Activated CD8-positive, alpha-beta memory T cell treated with anti-CD3 and anti-CD28 coated beads, Interleukin-2, amount 50 U/mL, for 48 hours (primary cell): ENCODE data around the gene TEX12.
A peak's percentile ranks its signal among the peaks of the same experiment; 100 is the strongest.
"Not testable (repeated sequence)": the region's sequence is repeated elsewhere in the genome, so short reads cannot be mapped to it uniquely, and the experiment has no call there.

Experiments used
- DNase-seq: peaks from one replicate; pipeline ENCODE4 v3.0.0-alpha.2; 2020

Gene TEX12

DNA sequence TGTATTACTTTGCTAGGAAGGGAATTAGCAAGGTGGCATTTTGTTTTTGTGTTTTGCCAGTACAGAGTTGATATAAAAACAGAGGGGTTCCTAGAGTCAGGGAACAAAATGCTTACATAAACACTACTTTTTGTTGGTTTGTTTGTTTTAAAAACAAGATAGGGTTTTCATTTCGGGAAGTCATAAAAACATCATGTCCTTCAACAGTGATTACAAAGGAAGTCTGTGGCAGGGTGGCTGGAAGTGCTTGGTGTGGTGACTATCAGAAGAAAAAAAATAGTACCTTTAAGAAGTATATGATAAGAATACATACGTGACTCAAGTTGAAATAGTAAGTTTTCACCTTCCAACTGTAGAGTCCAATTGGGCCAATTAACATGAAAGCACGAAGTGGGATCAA is 2.1 kb upstream of the TEX12 start:
- DNase-seq = no peak

DNA sequence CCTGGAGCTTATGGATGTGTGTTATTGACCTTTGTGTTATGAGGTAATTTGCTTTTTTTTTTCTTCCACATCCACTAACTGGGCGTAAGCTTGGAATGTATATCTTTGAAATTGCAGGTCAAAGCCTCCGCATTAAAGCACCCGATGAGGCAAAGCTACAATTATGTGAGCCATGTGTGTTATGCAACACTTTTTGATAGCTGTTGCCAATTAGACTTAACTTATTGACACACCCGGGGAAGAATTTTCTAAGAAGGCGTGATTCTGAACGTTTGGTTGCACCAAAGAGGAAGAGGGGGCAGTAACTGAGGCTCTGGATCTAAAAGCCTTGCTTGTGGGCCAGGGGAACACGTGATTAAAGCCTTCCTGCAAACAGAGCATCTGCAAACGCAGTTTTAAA is 610 bp upstream of the TEX12 start:
- DNase-seq = no peak

DNA sequence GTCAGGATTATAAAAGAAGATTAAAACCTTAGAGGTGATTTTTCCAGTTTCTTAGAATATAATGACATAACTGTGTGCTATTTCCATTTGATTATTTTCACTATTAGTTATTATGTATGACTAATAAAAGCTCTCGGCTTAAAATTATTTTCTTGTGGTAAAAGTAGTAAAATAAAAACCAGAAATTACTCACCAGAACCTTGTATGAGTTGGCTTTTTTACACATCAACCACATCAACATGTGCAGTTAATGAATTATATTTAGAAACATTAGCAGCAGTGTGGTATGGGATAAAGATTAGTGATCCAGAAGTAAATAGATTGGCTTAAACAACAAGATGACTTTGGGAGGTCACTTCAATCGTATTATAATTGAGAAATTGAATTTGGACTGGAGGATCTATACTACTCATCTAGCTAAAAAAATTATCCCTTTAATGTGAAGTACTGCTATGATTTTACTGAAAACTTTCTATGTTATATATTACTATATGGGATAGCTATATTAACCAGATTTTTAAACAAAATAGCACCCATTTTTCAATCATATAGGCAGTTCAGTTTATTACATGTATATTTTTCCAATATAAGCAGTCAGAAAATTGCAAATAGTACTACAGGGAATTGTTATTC is 5.3 kb downstream of the TEX12 start:
- no peak for DNase-seq

DNA sequence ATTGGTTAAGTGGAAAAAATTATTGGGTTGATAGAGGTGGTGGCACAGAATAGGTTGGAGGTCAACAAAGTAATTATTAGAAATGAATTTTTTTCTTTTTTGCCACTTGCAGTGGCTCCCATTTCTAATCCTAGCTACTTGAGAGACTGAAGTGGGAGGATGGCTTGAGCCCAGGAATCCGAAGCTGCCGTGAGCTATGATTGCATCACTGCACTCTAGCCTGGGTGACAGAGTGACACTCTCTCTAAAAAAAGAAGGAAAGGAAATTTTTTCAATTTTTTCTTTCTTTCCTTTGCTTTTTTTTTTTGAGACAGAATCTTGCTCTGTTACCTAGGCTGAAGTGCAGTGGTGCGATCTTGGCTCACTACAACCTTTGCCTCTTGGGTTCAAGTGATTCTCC is 6.0 kb downstream of the TEX12 start:
- DNase-seq = no peak

DNA sequence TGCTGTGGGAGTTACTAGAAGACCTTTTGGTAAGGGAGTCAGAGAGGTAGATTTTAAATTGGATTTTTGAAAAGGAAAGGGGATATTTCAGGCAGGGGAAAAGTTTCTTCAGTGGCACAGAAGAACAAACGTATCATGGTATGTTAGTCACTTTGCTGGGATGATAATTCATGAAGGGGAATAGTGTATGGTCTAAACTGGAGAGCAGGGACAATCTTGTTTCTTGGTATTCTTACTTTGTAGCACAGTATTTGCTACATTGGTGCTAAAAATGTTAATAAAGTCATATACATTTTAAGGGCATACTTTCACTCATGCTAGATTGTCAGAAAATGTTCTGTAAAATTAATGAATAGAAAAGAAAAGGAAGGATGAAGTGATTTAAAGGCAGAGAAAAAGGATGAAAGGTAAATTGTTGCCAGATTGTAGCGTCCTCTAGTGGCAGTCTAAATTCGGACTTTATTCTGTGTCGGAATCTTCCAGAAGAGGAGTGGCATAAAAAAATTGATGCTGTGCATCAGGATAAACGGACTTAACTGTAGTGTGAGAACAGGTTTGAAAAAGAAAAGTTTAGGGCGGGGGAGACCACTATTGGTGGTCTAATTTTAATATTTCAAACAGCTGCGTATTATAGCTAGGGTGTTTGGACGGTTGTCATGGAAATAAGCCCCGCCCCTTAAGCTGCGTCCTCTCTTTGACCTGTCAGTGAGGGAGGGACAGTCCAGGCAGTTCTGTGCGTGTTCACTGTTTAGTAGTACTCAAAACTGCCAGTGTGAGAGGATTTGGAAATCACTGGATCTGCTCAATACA is 7.8 kb downstream of the TEX12 start, which contains the start of gene BCO2:
Gene BCO2, plus strand, starts transcription at position 724 of the 810 bp plus-strand sequence. CDS start 90 bp downstream, outside the sequence.
- DNase-seq = peak; percentile 61

DNA sequence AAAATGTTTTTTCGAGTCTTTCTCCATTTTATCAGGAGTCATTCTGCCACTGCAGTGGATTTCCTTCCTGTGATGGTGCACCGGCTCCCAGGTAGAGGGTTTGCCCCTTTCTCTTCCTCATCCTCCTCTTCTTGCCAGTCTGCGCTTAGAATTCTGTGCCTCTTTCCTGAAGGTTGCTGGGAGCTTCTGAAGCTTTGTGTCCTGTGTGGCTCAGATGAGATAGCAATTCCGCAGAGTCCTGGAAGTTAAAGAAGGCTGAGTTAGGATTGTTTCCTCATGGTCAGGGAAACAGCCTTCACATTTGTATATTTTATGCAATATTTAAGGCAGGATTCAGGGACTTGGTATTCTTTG is 8.4 kb downstream of the TEX12 start:
- DNase-seq = no peak

DNA sequence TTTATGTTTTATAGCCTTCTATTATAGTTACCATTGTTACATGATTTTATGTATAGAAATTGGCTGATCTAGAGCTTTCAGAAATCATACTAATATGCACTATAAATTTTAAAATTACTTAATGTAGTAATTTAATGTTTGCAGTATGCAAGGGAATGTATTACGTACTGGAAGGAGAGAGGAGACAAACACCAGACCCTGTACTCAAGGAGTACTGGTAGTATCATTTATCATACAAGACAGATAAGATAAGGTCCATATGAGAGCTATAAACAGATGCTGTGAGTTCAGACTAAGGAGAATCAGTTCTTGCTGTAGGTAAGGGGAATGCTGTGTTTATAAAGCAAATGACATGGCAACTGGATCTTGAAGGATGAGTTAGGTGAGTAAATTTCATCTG is 8.9 kb downstream of the TEX12 start:
- no peak for DNase-seq

DNA sequence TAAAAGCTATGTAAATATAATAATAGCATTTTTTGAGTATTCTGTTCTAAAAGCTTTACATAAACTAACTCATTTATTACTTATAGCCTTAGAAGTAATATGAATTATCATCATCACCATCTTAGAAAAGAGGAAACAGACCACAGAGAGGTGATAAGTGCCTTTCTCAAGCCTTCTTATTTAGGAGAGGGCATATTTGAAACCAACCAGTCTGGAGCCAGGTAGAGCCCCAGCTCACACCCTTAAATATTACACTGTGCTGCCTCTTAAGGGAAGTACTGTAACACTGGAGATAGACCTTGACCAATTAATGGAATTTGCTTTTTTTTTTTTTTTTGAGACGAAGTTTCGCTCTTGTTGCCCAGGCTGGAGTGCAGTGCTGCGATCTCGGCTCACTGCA is 10.4 kb downstream of the TEX12 start:
- no peak for DNase-seq

DNA sequence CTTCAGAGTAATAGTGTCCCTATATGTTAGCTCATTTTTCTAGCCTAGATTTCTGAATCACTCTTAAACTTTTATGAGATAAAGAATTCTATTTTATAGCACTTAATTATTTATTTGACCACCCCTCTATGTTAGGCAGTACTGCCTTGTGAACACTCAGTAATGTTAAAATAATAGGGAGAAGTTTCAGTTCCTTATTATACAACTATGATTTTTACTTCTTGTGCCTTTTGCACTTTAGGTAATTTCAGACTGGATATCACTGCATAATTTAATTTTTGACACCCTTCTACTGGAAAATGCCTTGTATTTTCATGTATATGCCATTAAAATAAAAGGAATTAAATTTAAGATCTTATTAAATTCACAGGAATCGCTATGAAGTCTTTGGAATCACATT is 11.3 kb downstream of the TEX12 start:
- DNase-seq = no peak

DNA sequence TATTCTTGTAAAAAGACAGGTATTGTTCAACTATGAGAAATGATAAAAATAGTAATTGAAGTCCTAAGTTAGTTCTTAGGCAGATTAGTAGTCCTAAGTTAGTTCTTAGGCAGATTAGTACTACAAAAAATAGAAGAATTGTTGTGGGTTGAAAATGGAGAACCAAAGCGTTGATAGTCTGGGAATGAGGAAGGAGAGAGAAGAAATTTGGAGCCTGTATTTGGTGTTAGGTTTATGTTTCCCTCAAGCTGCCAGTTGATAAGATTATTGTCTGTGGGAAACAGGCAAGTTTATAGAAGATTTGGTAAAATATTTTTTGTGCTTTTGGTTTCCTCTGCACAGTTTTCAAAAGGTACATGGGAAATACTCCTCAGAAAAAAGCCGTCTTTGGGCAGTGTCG is 11.8 kb downstream of the TEX12 start:
- DNase-seq = no peak

DNA sequence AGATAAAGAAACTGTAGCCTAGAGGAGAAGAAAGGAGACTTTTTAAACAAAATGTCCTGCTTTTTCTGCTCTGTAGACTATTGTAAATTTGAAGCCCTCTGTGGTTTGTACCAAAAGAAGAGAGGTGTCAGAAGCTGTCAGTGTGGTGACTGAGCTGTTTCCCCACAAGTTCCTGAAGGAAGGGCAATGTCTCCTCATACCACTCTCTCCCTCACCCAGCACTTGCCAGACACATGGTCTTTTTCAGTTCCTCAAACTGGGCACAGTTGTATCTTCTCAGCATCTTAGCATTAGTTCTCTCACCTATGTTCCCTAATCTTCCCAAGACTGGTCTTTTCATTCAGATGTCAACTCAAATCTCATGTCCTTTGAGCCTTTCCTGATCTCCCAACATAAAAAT is 12.4 kb downstream of the TEX12 start:
- DNase-seq = no peak

DNA sequence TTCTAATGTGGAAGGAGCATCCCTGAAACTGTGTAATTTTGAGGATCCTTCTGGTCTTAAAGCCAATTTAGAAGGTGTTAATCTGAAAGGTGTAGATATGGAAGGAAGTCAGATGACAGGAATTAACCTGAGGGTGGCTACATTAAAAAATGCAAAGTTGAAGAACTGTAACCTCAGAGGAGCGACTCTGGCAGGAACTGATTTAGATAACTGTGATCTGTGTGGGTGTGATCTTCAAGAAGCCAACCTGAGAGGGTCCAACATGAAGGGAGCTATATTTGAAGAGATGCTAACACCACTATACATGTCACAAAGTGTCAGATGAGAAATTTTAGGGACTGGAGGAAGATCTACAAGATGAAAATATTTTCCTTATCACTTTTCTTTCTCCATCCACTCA is 15.7 kb downstream of the TEX12 start:
- no peak for DNase-seq

DNA sequence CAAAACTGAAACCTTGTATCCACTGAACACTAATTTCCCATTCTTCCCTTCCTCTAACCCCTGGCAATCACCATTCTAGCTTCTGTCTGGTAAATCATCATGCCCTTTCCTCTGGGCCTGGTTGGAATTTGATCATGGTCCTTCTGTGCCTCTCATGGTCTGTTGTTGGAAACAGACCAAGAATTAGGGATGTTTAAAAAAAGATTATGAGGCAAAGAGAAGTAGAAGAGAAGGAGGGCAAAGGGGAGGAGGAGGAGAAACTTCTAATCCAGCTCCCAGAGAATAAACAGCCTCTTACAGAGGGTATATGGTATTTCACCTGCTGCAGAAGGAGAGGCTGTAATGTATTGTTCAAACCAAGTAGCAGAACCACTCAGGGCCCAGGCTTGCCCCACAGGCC is 18.7 kb downstream of the TEX12 start:
- no peak for DNase-seq

DNA sequence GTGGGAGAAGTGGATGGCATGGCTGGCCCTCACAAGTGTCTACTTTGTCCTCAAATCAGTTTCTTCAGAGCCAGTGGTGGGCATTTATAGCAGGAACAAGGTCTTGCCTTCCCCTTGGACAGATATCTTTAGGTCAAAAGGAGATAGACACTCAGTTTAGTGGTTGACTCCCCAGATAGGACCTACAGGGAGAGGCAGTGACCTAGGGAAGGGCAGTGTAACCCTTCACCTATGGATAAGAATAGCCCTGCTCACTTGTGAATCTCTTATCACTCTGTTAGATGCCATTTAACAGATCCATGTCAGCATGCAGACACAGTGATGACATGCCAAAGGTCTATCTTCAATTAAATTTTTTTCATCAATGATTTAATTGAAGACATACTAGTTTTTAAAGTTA is 19.1 kb downstream of the TEX12 start:
- no peak for DNase-seq

DNA sequence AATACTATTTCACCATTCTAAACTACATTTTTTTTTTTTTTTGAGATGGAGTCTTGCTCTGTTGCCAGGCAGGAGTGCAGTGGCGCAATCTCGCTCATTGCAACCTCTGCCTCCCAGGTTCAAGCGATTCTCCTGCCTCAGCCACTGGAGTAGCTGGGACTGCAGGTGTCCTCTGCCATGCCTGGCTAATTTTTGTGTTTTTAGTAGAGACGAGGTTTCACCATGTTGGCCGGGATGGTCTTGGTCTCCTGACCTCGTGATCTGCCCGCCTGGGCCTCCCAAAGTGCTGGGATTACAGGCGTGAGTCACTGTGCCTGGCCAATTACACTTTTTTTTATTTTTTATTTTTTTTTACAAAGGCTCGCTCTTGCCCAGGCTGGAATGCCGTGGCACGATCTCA is 27.9 kb downstream of the TEX12 start:
- not testable (repeated sequence) for DNase-seq

DNA sequence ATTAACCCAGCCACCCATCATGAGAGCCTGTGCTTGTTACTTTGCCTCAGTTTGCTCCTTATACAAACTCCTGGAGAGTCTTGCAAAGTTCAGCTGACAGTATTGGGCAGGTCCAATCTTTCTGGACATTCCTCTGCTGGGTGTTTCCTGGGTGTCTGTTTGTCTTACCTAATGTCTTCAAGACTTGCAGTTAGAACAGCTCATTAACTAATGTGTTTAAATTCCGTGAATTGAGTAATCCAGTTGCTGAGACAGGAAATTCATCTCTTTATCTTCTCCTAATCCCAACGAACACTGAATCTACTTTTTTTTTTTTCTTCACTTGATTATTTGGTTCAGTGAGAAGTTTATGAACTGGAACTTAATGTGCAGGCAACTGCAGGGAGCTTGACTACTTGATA is 28.8 kb downstream of the TEX12 start:
- no peak for DNase-seq

DNA sequence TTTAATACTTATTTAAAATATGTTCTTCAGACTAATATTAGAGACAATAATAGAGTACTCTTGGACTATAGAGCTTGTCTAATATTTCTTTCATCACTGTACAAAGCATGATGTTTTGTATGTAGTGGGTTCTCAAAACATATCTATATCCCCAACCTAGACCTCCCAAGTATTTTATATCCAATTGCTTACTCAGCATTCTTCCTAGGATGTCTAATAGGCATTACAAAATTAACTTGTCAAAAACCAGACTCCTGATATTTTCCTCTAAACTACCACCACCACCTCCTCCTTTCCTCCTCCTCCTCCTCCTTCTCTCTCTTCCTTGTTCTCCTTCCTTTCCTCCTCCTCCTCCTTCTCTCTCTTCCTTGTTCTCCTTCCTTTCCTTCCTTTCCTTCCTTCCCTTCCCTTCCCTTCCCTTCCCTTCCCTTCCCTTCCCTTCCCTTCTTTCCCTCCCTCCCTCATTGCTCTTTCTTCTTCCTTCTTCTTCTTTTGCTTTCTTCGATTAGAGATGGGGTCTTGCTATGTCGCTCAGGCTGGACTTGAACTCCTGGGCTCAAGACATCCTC is 29.4 kb downstream of the TEX12 start:
- DNase-seq = no peak

DNA sequence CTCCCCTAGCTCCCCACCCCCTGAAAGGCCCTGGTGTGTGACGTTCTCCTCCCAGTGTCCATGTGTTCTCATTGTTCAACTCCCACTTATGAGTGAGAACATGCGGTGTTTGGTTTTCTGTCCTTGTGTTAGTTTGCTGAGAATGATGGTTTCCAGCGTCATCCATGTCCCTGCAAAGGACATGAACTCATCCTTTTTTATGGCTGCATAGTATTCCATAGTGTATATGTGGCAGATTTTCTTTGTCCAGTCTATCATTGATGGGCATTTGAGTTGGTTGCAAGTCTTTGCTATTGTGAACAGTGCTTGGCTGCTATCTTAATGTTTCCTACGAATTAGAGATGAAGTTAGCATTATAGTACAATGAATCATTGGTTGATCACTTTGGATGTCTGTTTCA is 31.9 kb downstream of the TEX12 start:
- not testable (repeated sequence) for DNase-seq

DNA sequence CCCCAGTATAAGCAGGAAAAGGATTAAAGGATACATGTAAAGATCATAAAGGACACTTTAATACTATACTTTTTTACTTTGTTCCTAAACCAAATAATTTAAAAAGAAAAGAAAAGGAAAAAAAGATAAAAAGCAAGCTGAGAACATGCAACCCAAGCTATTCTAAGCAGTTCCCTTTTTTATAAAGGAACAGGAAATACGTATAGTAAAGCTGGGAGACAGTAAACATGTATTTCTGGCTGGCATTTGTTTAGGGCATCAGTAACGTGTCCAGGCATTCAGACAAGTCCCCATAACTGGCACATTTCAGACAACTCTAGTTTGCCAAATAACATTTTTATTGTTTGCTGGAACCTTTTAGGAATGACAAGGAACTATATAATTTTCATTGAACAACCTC is 33.1 kb downstream of the TEX12 start:
- DNase-seq = no peak

DNA sequence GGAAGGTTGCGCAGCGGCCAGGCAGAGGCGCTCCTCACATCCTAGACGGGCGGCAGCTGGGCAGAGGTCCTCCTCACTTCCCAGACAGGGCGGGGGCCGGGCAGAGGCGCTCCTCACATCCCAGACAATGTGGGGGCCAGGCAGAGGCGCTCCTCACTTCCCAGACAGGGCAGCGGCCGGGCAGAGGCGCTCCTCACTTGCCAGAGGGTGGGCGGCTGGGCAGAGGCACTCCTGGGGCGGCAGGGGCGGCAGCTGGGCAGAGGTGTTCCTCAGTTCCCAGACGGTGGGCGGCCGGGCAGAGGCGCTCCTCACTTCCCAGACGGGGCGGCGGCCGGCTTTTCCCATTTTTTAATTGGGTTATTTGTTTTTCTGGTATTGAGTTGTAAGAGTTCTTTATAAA is 38.9 kb downstream of the TEX12 start:
- DNase-seq = no peak

DNA sequence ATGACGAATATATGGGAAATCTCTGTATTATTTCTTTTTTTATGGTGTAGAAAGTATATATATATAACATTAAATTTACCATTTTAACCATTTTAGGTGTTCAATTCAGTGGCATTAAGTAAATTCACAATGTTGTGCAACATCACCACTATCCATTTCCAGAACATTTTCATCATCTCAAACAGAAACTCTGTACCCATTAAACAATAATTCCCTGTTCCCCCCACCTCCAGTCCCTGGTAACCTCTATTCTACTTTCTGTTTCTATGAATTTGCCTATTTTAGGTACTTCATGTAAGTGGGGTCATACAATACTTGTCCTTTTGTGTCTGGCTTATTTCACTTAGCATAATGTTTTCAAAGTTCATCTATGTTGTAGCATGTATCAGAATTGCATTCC is 43.7 kb downstream of the TEX12 start:
- no peak for DNase-seq

DNA sequence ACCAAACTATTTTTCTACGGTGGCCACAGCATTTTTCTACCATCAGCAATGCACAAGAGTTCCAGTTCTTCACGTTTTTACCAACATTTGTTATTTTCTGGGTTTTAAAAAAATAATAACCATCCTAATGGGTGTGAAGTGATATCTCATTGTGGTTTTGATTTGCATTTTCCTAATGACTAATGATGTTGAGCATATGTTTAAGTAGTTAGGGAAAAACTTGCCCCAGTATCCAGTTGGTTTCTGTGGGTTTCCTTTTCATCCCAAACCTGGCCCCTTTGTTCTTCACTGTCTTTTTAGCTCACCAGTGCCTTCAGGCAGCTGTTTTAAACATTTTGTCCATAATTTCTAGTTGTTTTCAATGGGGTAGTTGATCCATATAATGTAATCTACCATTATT is 44.4 kb downstream of the TEX12 start:
- no peak for DNase-seq

DNA sequence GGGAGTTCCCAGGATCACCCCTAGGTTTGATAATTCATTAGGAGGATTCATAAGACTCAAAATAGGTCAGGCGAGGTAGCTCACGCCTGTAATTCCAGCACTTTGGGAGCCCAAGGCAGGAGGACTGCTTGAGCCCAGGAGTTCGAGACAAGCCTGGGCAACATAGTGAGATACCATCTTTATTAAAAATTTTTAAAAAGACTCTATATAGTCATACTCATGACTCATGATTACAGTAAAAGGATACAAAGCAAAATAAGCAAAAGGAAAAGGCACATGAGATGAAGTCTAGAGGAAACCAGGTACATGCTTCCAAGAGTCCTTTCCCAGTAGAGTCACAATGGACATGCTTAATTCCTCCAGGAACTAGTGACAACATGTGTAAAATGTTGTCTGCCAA is 45.1 kb downstream of the TEX12 start:
- DNase-seq = no peak

DNA sequence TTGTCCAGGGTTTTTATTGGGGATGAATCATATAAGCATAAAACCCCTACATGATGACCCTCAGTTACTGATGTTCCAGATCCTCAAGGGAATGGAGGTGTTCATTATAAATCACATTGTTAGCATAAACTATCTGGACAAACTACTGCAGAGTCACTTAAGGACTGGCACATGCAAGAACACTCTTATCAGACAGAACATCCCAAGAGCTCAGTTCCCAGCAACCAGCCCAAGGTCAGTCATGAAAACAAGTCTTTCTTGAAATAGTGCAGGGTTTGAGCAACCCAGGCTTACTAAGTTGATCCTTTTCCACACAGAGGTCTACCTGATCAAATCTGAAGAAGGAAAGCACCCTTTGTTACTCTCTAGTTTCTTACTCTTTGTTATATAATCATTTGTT is 45.5 kb downstream of the TEX12 start:
- no peak for DNase-seq

DNA sequence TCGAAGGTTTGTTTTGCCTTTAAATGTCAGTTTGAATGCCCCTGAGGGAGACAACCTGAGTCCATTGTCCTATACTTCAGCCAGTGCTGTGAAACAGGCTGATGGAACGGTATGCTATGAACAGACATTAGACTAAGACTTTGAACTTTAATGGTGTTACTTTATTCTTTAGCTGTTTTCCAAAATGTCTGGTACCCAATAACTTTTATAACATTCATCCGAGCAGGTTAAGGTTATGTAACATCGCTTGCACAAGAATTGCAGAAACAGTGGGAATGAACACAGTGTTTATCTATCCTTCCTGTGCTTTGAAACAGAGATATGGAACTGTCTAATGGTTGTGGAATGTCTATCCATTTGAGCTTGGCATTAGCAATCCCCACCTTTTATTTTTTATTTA is 46.6 kb downstream of the TEX12 start:
- no peak for DNase-seq
